ENCODE data around the gene AK9. TPM values are rescaled to one million over a fixed set of nuclear protein-coding genes. Genes with fewer than 3 reads are reported as not detected.

The AK9 gene
- total and polyA plus RNA-seq, 9 of the 15 experiments (the other 6 are each of a cell fraction or from before 2014, with no cell fraction given), result 0.59 to 1.9 (median 1.2) TPM

GRCh38 chr6:109508166-109508860, 182.7 kb downstream of the AK9 start:
- Histone ChIP-seq H3K27ac (ENCODE audit: extremely low read depth, low read depth, low read length) (no peak overlapping the region), H4K20me1 (replicated peaks; ENCODE audit: control insufficient read depth, insufficient read depth, low read length) (no peaks in the 10 kb centered on the region), H3K9me3 (replicated peaks; ENCODE audit: control insufficient read depth, insufficient read depth, low read depth, low read length) (no peaks in the 10 kb centered on the region), H3K79me2 (ENCODE audit: control insufficient read depth, insufficient read depth, low read length) (no peaks in the 10 kb centered on the region), H3K9ac (ENCODE audit: insufficient read depth in 1 of 2, low read depth in 2 of 2, low read length in 2 of 2) (no peak overlapping the region), H2AFZ (ENCODE audit: low read depth, low read length) (no peak overlapping the region), H3K36me3 (ENCODE audit: control insufficient read depth, insufficient read depth, low read length) (no peaks in the 10 kb centered on the region), H3K27me3 (ENCODE audit: control insufficient read depth in 2 of 2, insufficient read depth in 2 of 2, low read length in 2 of 2) (peaks cover 5 to 12% of the 10 kb centered on the region in 2 experiments; a peak in 3 of 5 replicates), H3K9me1 (ENCODE audit: control insufficient read depth, insufficient read depth, low read length) (no peaks in the 10 kb centered on the region), H3K4me2 (ENCODE audit: insufficient read depth, low read length) (no peak overlapping the region), H3K4me3 (no peak overlapping the region), H3K4me1 (replicated peaks in 1 of 2; ENCODE audit: control insufficient read depth in 2 of 2, insufficient read depth in 2 of 2, low read length in 2 of 2) (no peaks in the 10 kb centered on the region)
- WGBS (ENCODE audit: insufficient coverage, low coverage, missing lambda C conversion rate), result 0% methylated on average over 4 of the region's 4 CpGs
- ChIA-PET CTCF (ENCODE audit: low intra/inter-chr PET ratio) (no interaction called here), POLR2A (interaction anchor here (0.7 to 1.6 kb wide), 5 partner anchors 11 to 529 kb away, joined by 3 to 5 read pairs (median 4); no protein-coding TSS in a partner anchor)
- in situ Hi-C loops (cut with MboI) (no loop called here), intact Hi-C loops (cut with micrococcal nuclease) (no loop called here)
- BruUV-seq (replicated peaks), result no TSS peak
- ATAC-seq (no peak), DNase-seq (ENCODE audit: extremely low read depth in 1 of 4, low spot score in 3 of 4) (no peak), FAIRE-seq (no peak)
- TF ChIP-seq RBFOX2 (IDR thresholded peaks at IDR 0.05; ENCODE audit: low read depth, low read length), result no peak
- TF ChIP-seq GTF2F1 (IDR thresholded peaks at IDR 0.05; ENCODE audit: low read depth, low read length), result no peak
- TF ChIP-seq XRCC4 (IDR thresholded peaks at IDR 0.05; ENCODE audit: extremely low read depth, insufficient read depth, insufficient read length), result no peak
- TF ChIP-seq ELK3 (CRISPR knock-in tag; IDR thresholded peaks at IDR 0.05), result no peak
- TF ChIP-seq MAFF (IDR thresholded peaks at IDR 0.05; ENCODE audit: low read length), result no peak
- no peak for TF ChIP-seq THRB (CRISPR knock-in tag; conservative IDR thresholded peaks at IDR 0.05)
- no peak for TF ChIP-seq MBD1 (CRISPR knock-in tag; IDR thresholded peaks at IDR 0.05)
- no peak for TF ChIP-seq ZNF280B (CRISPR knock-in tag; IDR thresholded peaks at IDR 0.05)
- no peak for TF ChIP-seq C11orf30 (IDR thresholded peaks at IDR 0.05; ENCODE audit: low read depth)
- TF ChIP-seq TEAD2 (tag; IDR thresholded peaks at IDR 0.05), result no peak
- no peak for TF ChIP-seq CTCF (IDR thresholded peaks at IDR 0.05 in 2 of 3, conservative IDR thresholded peaks at IDR 0.05 in 1 of 3; ENCODE audit: insufficient read depth in 2 of 3, low read depth in 1 of 3, low read length in 3 of 3)
- no peak for TF ChIP-seq ZNF75A (CRISPR knock-in tag; IDR thresholded peaks at IDR 0.05)
- TF ChIP-seq GTF2E2 (tag; IDR thresholded peaks at IDR 0.05), result no peak
- no peak for TF ChIP-seq MAFG (tag; conservative IDR thresholded peaks at IDR 0.05)
- TF ChIP-seq SIN3B (IDR thresholded peaks at IDR 0.05; ENCODE audit: low read depth), result no peak

Measured in K562 (cell line).